CD4-positive, alpha-beta T cell (primary cell): ENCODE results near the gene XYLT1. TPM values are rescaled to one million over a fixed set of nuclear protein-coding genes. Genes with fewer than 3 reads are reported as not detected.

Experiments
- ATAC-seq: fragments of 200-7000 bp; cut with Tn5 transposase; one replicate; pipeline ENCODE4 v1.10.0; 2022; ENCODE audit warnings: mild to moderate bottlenecking; ENCODE audit not compliant: poor library complexity
- CTCF ChIA-PET: fragments of 350-600 bp; sonication (Branson Sonifier 250); formaldehyde crosslinking; loops from one replicate; lab custom pipeline; 2021; ENCODE audit warnings: antibody characterized with exemption, inconsistent platforms; lab: Charles Lee
- POLR2A ChIA-PET: fragments of 350-600 bp; sonication (Branson Sonifier 250); formaldehyde crosslinking; loops from one replicate; lab custom pipeline; 2021; ENCODE audit warnings: antibody characterized with exemption, inconsistent platforms; lab: Charles Lee
- DNase-seq, 14 experiments: peaks; one replicate each; pipeline ENCODE4 v3.0.0-alpha.2; 2013 to 2020; ENCODE audit warnings: mixed read lengths in 2 of 14
- H3K27ac ChIP-seq, 2 donors: one replicate each; pipeline versions ENCODE4 v1.5.1 to v1.7.0; 2013; ENCODE audit warnings: low read length in 2 of 2, low read depth in 1 of 2, mild to moderate bottlenecking in 1 of 2
- H3K27me3 ChIP-seq, 2 experiments: 1 replicate in 1 of 2; 2 replicates in 1 of 2; pipeline versions ENCODE4 v1.6.1 to v1.7.0; 2013; ENCODE audit warnings: low read length in 2 of 2, control low read depth in 1 of 2, mild to moderate bottlenecking in 1 of 2, moderate library complexity in 1 of 2; ENCODE audit not compliant: insufficient read depth in 2 of 2, control insufficient read depth in 1 of 2
- H3K36me3 ChIP-seq: one replicate; pipeline ENCODE4 v1.6.1; 2013; ENCODE audit warnings: low read length, control low read depth; ENCODE audit not compliant: insufficient read depth
- H3K4me1 ChIP-seq: one replicate; pipeline ENCODE4 v1.6.1; 2013; ENCODE audit warnings: low read length, control low read depth; ENCODE audit not compliant: insufficient read depth
- H3K4me3 ChIP-seq: one replicate; pipeline ENCODE4 v1.5.1; 2013; ENCODE audit warnings: mild to moderate bottlenecking, low read length, moderate library complexity
- H3K9me3 ChIP-seq, 2 experiments: 1 replicate in 1 of 2; 2 replicates in 1 of 2; pipeline versions ENCODE4 v1.6.1 to v1.7.0; 2013; ENCODE audit warnings: low read length in 2 of 2, mild to moderate bottlenecking in 2 of 2, control low read depth in 1 of 2, moderate library complexity in 1 of 2; ENCODE audit not compliant: control insufficient read depth in 1 of 2, insufficient read depth in 1 of 2
- H3K27ac Mint-ChIP-seq: one replicate; pipeline ENCODE4 v1.8.0; 2020; ENCODE audit warnings: mixed read lengths
- H3K27me3 Mint-ChIP-seq: one replicate; pipeline ENCODE4 v1.8.0; 2021; ENCODE audit warnings: mixed read lengths
- H3K36me3 Mint-ChIP-seq: one replicate; pipeline ENCODE4 v1.8.0; 2021; ENCODE audit warnings: low read depth, mixed read lengths
- H3K4me1 Mint-ChIP-seq: one replicate; pipeline ENCODE4 v1.8.0; 2021; ENCODE audit warnings: low read depth, mixed read lengths
- H3K4me3 Mint-ChIP-seq: one replicate; pipeline ENCODE4 v1.8.0; 2020; ENCODE audit warnings: mild to moderate bottlenecking, mixed read lengths
- H3K9me3 Mint-ChIP-seq: one replicate; pipeline ENCODE4 v1.8.0; 2020; ENCODE audit warnings: mixed read lengths
- intact Hi-C, 2 experiments: fragments of 100-400 bp; cut with DNase I in 1 of 2; cut with micrococcal nuclease in 1 of 2; formaldehyde crosslinking; loops; one replicate each; pipeline versions ENCODE4 v1.15.1 to v1.9.0; 2023 to 2025; cut with DNase I, micrococcal nuclease
- total RNA-seq, 174 experiments: library from RNA in 2 of 174; stranded (reverse) in 2 of 174; gene quantifications; one replicate each; pipeline ENCODE4 v1.2.3 and lab custom pipeline; 2021 to 2026
- TF ChIP-seq, protein P1 (sequence below): fragments of 200-600 bp; IDR thresholded peaks from one replicate; pipeline ENCODE4 v1.8.0; 2022; ENCODE audit warnings: antibody characterized with exemption, mild to moderate bottlenecking

XYLT1 gene
- total RNA-seq, 2 experiments from 2014 or later: 26.0 to 27.1 TPM

DNA sequence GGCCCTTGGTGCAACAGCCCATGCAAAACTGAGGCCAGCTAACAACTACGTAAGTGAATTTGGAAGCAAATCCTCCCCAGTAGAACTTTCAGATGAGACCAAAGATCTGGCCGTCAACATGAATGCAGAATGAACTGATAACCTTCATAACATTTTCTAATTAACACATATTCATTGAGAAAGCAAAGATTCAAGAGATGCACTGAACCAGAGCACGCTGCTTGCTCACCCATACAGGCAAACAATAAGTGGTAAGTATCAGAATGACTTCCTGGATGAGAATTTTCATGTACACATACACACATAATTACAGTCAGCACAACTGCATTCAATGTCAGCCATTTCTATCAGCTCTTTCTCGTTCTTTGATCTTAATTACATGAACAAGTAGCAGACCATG lies 30.6 kb downstream of the XYLT1 start:
- DNase-seq: no peak
- H3K27ac Mint-ChIP-seq: peak overlapping the region; percentile 79
- POLR2A ChIA-PET: interaction anchor here (0.9 kb wide), 1 partner anchor 80 kb away, joined by 3 read pairs; no protein-coding TSS in a partner anchor

DNA sequence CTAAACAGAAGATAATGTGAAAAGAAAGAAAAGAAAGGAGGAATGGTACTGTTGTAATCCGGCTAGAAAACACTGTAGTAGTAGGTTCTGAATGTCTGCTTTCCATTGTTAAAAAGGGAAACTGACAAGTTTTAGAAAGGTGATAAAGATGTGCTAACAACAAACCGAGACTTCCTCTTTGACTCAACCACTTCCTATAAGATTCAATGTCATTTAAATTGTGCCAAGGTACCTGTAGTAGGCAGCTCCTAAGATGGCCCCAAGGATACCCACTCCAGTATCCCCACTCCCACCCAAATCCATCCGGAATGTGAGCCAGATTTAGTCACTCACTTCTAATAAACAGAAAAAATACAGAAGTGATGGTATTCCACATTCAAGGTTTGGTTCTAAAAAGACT lies 31.2 kb downstream of the XYLT1 start:
- CTCF ChIA-PET: no interaction called here
- Histone ChIP-seq H3K36me3 (peaks cover 2% of the 10 kb centered on the region), H3K27me3 (no peaks in the 10 kb centered on the region), H3K9me3 (no peaks in the 10 kb centered on the region), H3K4me1 (peaks cover 20% of the 10 kb centered on the region), H3K27ac (peak overlapping the region in 1 of 2 donors; percentile 20), H3K4me3 (no peak overlapping the region)
- intact Hi-C loops: no loop called here
- Mint-ChIP-seq H3K27me3 (no peaks in the 10 kb centered on the region), H3K9me3 (no peaks in the 10 kb centered on the region), H3K4me1 (peaks cover 66% of the 10 kb centered on the region), H3K36me3 (peaks cover 10% of the 10 kb centered on the region), H3K27ac (peak overlapping the region; percentile 79), H3K4me3 (peak overlapping the region; percentile 42)
- DNase-seq (peak in 2 of 14 experiments; percentile 31 to 71), ATAC-seq (peak; percentile 60)
- POLR2A ChIA-PET: interaction anchor here (0.9 kb wide), 1 partner anchor 80 kb away, joined by 3 read pairs; no protein-coding TSS in a partner anchor
- TF ChIP-seq, protein P1, sequence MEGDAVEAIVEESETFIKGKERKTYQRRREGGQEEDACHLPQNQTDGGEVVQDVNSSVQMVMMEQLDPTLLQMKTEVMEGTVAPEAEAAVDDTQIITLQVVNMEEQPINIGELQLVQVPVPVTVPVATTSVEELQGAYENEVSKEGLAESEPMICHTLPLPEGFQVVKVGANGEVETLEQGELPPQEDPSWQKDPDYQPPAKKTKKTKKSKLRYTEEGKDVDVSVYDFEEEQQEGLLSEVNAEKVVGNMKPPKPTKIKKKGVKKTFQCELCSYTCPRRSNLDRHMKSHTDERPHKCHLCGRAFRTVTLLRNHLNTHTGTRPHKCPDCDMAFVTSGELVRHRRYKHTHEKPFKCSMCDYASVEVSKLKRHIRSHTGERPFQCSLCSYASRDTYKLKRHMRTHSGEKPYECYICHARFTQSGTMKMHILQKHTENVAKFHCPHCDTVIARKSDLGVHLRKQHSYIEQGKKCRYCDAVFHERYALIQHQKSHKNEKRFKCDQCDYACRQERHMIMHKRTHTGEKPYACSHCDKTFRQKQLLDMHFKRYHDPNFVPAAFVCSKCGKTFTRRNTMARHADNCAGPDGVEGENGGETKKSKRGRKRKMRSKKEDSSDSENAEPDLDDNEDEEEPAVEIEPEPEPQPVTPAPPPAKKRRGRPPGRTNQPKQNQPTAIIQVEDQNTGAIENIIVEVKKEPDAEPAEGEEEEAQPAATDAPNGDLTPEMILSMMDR: no peak

More for the DNA sequence above, 30.6 kb downstream of the XYLT1 start:
- peaks cover 10% of the 10 kb centered on the region for H3K36me3 Mint-ChIP-seq
- Histone ChIP-seq H3K27ac (no peak overlapping the region), H3K9me3 (no peaks in the 10 kb centered on the region), H3K27me3 (no peaks in the 10 kb centered on the region), H3K4me3 (no peak overlapping the region), H3K4me1 (peaks cover 20% of the 10 kb centered on the region), H3K36me3 (peaks cover 5% of the 10 kb centered on the region)
- no peaks in the 10 kb centered on the region for H3K9me3 Mint-ChIP-seq
- intact Hi-C loops: no loop called here
- no peaks in the 10 kb centered on the region for H3K27me3 Mint-ChIP-seq
- TF ChIP-seq, protein P1: no peak
- no peak for ATAC-seq
- CTCF ChIA-PET: interaction anchor here (1.0 kb wide), 1 partner anchor 28 kb away, joined by 3 read pairs; no protein-coding TSS in a partner anchor
- H3K4me3 Mint-ChIP-seq: peak overlapping the region; percentile 17
- H3K4me1 Mint-ChIP-seq: peaks cover 61% of the 10 kb centered on the region

DNA sequence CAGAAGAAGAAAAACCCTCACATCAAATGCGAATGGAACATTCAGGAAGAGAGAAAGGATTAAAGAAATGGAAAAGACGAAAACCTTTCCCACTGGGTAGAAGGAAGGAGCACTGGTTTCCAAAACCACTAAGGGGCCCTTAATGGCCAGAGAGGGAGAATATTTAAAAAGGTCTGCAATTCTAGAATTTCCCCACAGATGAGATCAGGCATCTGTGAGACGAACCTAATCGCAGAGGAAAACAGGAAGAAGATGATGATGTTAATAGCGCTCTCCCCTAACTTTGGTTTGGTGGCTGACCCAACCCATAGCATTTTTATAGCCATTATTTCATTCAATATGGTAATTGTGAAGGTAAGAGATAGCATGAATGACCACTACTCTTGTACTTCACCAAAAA lies 32.8 kb downstream of the XYLT1 start:
- no peak for DNase-seq
- H3K4me1 Mint-ChIP-seq: peaks cover 66% of the 10 kb centered on the region
- H3K4me3 Mint-ChIP-seq: no peak overlapping the region
- Histone ChIP-seq H3K4me1 (peaks cover 20% of the 10 kb centered on the region), H3K27me3 (no peaks in the 10 kb centered on the region), H3K36me3 (peaks cover 3% of the 10 kb centered on the region), H3K9me3 (no peaks in the 10 kb centered on the region), H3K4me3 (no peak overlapping the region), H3K27ac (no peak overlapping the region)
- H3K27ac Mint-ChIP-seq: peak overlapping the region; percentile 79
- H3K9me3 Mint-ChIP-seq: no peaks in the 10 kb centered on the region
- intact Hi-C loops: no loop called here
- no peak for ATAC-seq
- H3K27me3 Mint-ChIP-seq: no peaks in the 10 kb centered on the region
- H3K36me3 Mint-ChIP-seq: peaks cover 4% of the 10 kb centered on the region
- ChIA-PET CTCF (no interaction called here), POLR2A (no interaction called here)
- TF ChIP-seq, protein P1: no peak
